Duodenal mucosa (tissue), 2 donors: Measurements from ENCODE around the gene CFHR5.
"Not testable (repeated sequence)": the region's sequence is repeated elsewhere in the genome, so short reads cannot be mapped to it uniquely, and the experiment has no call there.

Experiments
- H3K27ac ChIP-seq: one replicate; pipeline ENCODE4 v1.7.0; 2013; ENCODE audit warnings: low read depth, low read length
- H3K27me3 ChIP-seq, 2 donors: one replicate each; pipeline ENCODE4 v1.7.0; 2013; ENCODE audit warnings: low read length in 2 of 2, control low read depth in 1 of 2; ENCODE audit not compliant: insufficient read depth in 2 of 2, control insufficient read depth in 1 of 2
- H3K36me3 ChIP-seq, 2 donors: one replicate each; pipeline ENCODE4 v1.7.0; 2013; ENCODE audit warnings: low read length in 2 of 2, control low read depth in 1 of 2; ENCODE audit not compliant: insufficient read depth in 2 of 2, control insufficient read depth in 1 of 2
- H3K4me1 ChIP-seq, 2 donors: one replicate each; pipeline ENCODE4 v1.7.0; 2013; ENCODE audit warnings: low read length in 2 of 2, control low read depth in 1 of 2; ENCODE audit not compliant: insufficient read depth in 2 of 2, control insufficient read depth in 1 of 2
- H3K4me3 ChIP-seq, 2 donors: one replicate each; pipeline ENCODE4 v1.7.0; 2013; ENCODE audit warnings: low read length in 2 of 2, low read depth in 1 of 2
- H3K9ac ChIP-seq, 2 donors: one replicate each; pipeline ENCODE4 v1.7.0; 2013; ENCODE audit warnings: low read length in 2 of 2, low read depth in 1 of 2
- H3K9me3 ChIP-seq, 2 donors: one replicate each; pipeline ENCODE4 v1.7.0; 2013; ENCODE audit warnings: low read length in 2 of 2, control low read depth in 1 of 2; ENCODE audit not compliant: control insufficient read depth in 1 of 2

CFHR5 gene

GRCh38 chr1:196977278-196977677, at the start of gene CFHR5:
CFHR5 (plus strand) TSS chr1:196977556; CDS start chr1:196977665, 109 bp downstream.
- H3K9ac ChIP-seq: no peak within 1 kb of the TSS
- no peaks in the 10 kb centered on the region for H3K4me1 ChIP-seq

GRCh38 chr1:196932853-196933252, 44.5 kb upstream of the CFHR5 start:
- H3K4me3 ChIP-seq, H3K27me3 ChIP-seq, H3K9me3 ChIP-seq, H3K4me1 ChIP-seq, H3K27ac ChIP-seq, H3K36me3 ChIP-seq, H3K9ac ChIP-seq: not testable (repeated sequence)

More at GRCh38 chr1:196977278-196977677, at the start of gene CFHR5:
- Histone ChIP-seq H3K4me3 (no peak within 1 kb of the TSS), H3K9me3 (no peaks in the 10 kb centered on the region), H3K27me3 (no peaks in the 10 kb centered on the region), H3K27ac (no peak within 1 kb of the TSS), H3K36me3 (no peaks in the 10 kb centered on the region)

- H3K27me3 ChIP-seq: no peaks in the 10 kb centered on the region
- no peaks in the 10 kb centered on the region for H3K4me1 ChIP-seq
- no peak overlapping the region for H3K27ac ChIP-seq
- H3K36me3 ChIP-seq: no peaks in the 10 kb centered on the region
- no peaks in the 10 kb centered on the region for H3K9me3 ChIP-seq
- H3K9ac ChIP-seq: no peak overlapping the region
- no peak overlapping the region for H3K4me3 ChIP-seq
These were observed 43.7 kb upstream of the CFHR5 start for GRCh38 chr1:196933531-196934189.

- not testable (repeated sequence) for H3K4me1 ChIP-seq, H3K9me3 ChIP-seq, H3K36me3 ChIP-seq, H3K27ac ChIP-seq, H3K9ac ChIP-seq, H3K4me3 ChIP-seq, H3K27me3 ChIP-seq
These were observed 35.9 kb upstream of the CFHR5 start for GRCh38 chr1:196941474-196941873.

GRCh38 chr1:196943568-196943967, 33.8 kb upstream of the CFHR5 start, which contains the start of gene CFHR2:
CFHR2 (plus strand) TSS chr1:196943738; CDS start chr1:196943881, 143 bp downstream.
- H3K27ac ChIP-seq, H3K4me3 ChIP-seq, H3K9ac ChIP-seq: not testable (repeated sequence)

GRCh38 chr1:196951711-196952394, 25.5 kb upstream of the CFHR5 start:
- no peak overlapping the region for H3K27ac ChIP-seq
- no peak overlapping the region for H3K4me3 ChIP-seq
- no peaks in the 10 kb centered on the region for H3K27me3 ChIP-seq
- no peaks in the 10 kb centered on the region for H3K9me3 ChIP-seq
- no peak overlapping the region for H3K9ac ChIP-seq
- no peaks in the 10 kb centered on the region for H3K4me1 ChIP-seq
- no peaks in the 10 kb centered on the region for H3K36me3 ChIP-seq

More at GRCh38 chr1:196943568-196943967, 33.8 kb upstream of the CFHR5 start, which contains the start of gene CFHR2:
- H3K9me3 ChIP-seq, H3K36me3 ChIP-seq, H3K27me3 ChIP-seq, H3K4me1 ChIP-seq: not testable (repeated sequence)

GRCh38 chr1:196954778-196955177, 22.6 kb upstream of the CFHR5 start:
- Histone ChIP-seq H3K27ac (no peak overlapping the region), H3K36me3 (no peaks in the 10 kb centered on the region), H3K4me1 (no peaks in the 10 kb centered on the region), H3K9ac (no peak overlapping the region), H3K4me3 (no peak overlapping the region), H3K27me3 (no peaks in the 10 kb centered on the region), H3K9me3 (no peaks in the 10 kb centered on the region)

- no peaks in the 10 kb centered on the region for H3K9me3 ChIP-seq
- H3K4me3 ChIP-seq: no peak overlapping the region
- no peaks in the 10 kb centered on the region for H3K27me3 ChIP-seq
- H3K36me3 ChIP-seq: no peaks in the 10 kb centered on the region
- H3K9ac ChIP-seq: no peak overlapping the region
- H3K4me1 ChIP-seq: no peaks in the 10 kb centered on the region
- H3K27ac ChIP-seq: no peak overlapping the region
These were observed 21.4 kb upstream of the CFHR5 start for GRCh38 chr1:196955926-196956325.

- Histone ChIP-seq H3K36me3 (no peaks in the 10 kb centered on the region), H3K27me3 (no peaks in the 10 kb centered on the region), H3K27ac (no peak overlapping the region), H3K4me3 (no peak overlapping the region), H3K9me3 (no peaks in the 10 kb centered on the region), H3K9ac (no peak overlapping the region), H3K4me1 (no peaks in the 10 kb centered on the region)
These were observed 16.5 kb upstream of the CFHR5 start for GRCh38 chr1:196960854-196961253.

GRCh38 chr1:196970182-196970581, 7.2 kb upstream of the CFHR5 start:
- Histone ChIP-seq H3K4me3 (no peak overlapping the region), H3K4me1 (no peaks in the 10 kb centered on the region), H3K27me3 (no peaks in the 10 kb centered on the region), H3K27ac (no peak overlapping the region), H3K9ac (no peak overlapping the region), H3K9me3 (no peaks in the 10 kb centered on the region), H3K36me3 (no peaks in the 10 kb centered on the region)
